KMS-11 (cell line): ENCODE results near the gene KLRF1.

ENCODE experiments used
- H2AFZ ChIP-seq: fragments of 200-600 bp; sonication (generic); 2 replicates; pipeline ENCODE4 v1.6.1; 2016; ENCODE audit warnings: antibody characterized with exemption, mixed run types, low read depth
- H3K27ac ChIP-seq: fragments of 200-600 bp; sonication (generic); 2 replicates; pipeline ENCODE4 v1.6.1; 2016; ENCODE audit warnings: mild to moderate bottlenecking, mixed run types
- H3K27me3 ChIP-seq: fragments of 200-600 bp; sonication (generic); 2 replicates; pipeline ENCODE4 v1.6.1; 2017; ENCODE audit warnings: mild to moderate bottlenecking, low read depth, mixed run types, moderate library complexity; ENCODE audit not compliant: insufficient read depth
- H3K36me3 ChIP-seq: fragments of 200-600 bp; sonication (generic); 2 replicates; pipeline ENCODE4 v1.6.1; 2017; ENCODE audit warnings: mild to moderate bottlenecking, mixed run types; ENCODE audit not compliant: insufficient read depth
- H3K4me1 ChIP-seq: fragments of 200-600 bp; sonication (generic); 2 replicates; pipeline ENCODE4 v1.6.1; 2016; ENCODE audit warnings: mild to moderate bottlenecking, low read depth, mixed run types; ENCODE audit not compliant: poor library complexity, severe bottlenecking
- H3K4me2 ChIP-seq: fragments of 200-600 bp; sonication (generic); 2 replicates; pipeline ENCODE4 v1.7.0; 2016; ENCODE audit warnings: mild to moderate bottlenecking, mixed run types
- H3K4me3 ChIP-seq: fragments of 200-600 bp; sonication (generic); IDR thresholded peaks from 2 replicates; pipeline ENCODE4 v1.6.1; 2017; ENCODE audit warnings: low read depth, low read length, mixed read lengths; ENCODE audit not compliant: insufficient read depth
- H3K79me2 ChIP-seq: fragments of 200-600 bp; sonication (generic); 2 replicates; pipeline ENCODE4 v1.6.1; 2016; ENCODE audit warnings: low read depth, mixed run types; ENCODE audit not compliant: insufficient read depth
- H3K9ac ChIP-seq: fragments of 200-600 bp; sonication (generic); 2 replicates; pipeline ENCODE4 v1.6.1; 2016; ENCODE audit warnings: mild to moderate bottlenecking, mixed run types
- H4K20me1 ChIP-seq: fragments of 200-600 bp; sonication (generic); 2 replicates; pipeline ENCODE4 v1.6.1; 2016; ENCODE audit warnings: mild to moderate bottlenecking, mixed run types; ENCODE audit not compliant: insufficient read depth
- CTCF ChIP-seq: fragments of 200-600 bp; sonication (generic); conservative IDR thresholded peaks from 2 replicates; pipeline ENCODE4 v1.6.1; 2017; ENCODE audit warnings: low read depth, mild to moderate bottlenecking, antibody characterized with exemption, low read length, moderate library complexity, mixed read lengths

Gene KLRF1

GRCh38 chr12:9784326-9784725 lies 43.0 kb upstream of the KLRF1 start:
- Histone ChIP-seq H3K27ac (no peak overlapping the region), H3K4me2 (no peak overlapping the region), H2AFZ (no peak overlapping the region), H3K36me3 (no peaks in the 10 kb centered on the region), H4K20me1 (no peaks in the 10 kb centered on the region), H3K4me3 (no peak overlapping the region), H3K9ac (no peak overlapping the region), H3K27me3 (no peaks in the 10 kb centered on the region), H3K4me1 (no peaks in the 10 kb centered on the region), H3K79me2 (no peaks in the 10 kb centered on the region)
- no peak for TF ChIP-seq CTCF

- Histone ChIP-seq H3K36me3 (no peaks in the 10 kb centered on the region), H3K27ac (no peak overlapping the region), H3K9ac (no peak overlapping the region), H2AFZ (no peak overlapping the region), H3K4me1 (no peaks in the 10 kb centered on the region), H4K20me1 (no peaks in the 10 kb centered on the region), H3K4me2 (no peak overlapping the region), H3K4me3 (no peak overlapping the region), H3K79me2 (no peaks in the 10 kb centered on the region), H3K27me3 (no peaks in the 10 kb centered on the region)
- TF ChIP-seq CTCF: no peak
These were observed 42.5 kb upstream of the KLRF1 start for GRCh38 chr12:9784816-9785215.

GRCh38 chr12:9786726-9787717 lies 40.3 kb upstream of the KLRF1 start:
- Histone ChIP-seq H4K20me1 (no peaks in the 10 kb centered on the region), H3K79me2 (no peaks in the 10 kb centered on the region), H2AFZ (no peak overlapping the region), H3K27me3 (no peaks in the 10 kb centered on the region), H3K4me3 (no peak overlapping the region), H3K9ac (no peak overlapping the region), H3K36me3 (no peaks in the 10 kb centered on the region), H3K27ac (no peak overlapping the region), H3K4me2 (no peak overlapping the region), H3K4me1 (no peaks in the 10 kb centered on the region)
- TF ChIP-seq CTCF: no peak

- TF ChIP-seq CTCF: no peak
- no peaks in the 10 kb centered on the region for H4K20me1 ChIP-seq
- H3K9ac ChIP-seq: no peak overlapping the region
- no peak overlapping the region for H3K4me3 ChIP-seq
- H3K4me2 ChIP-seq: no peak overlapping the region
- no peak overlapping the region for H2AFZ ChIP-seq
- no peaks in the 10 kb centered on the region for H3K79me2 ChIP-seq
- H3K4me1 ChIP-seq: no peaks in the 10 kb centered on the region
- no peaks in the 10 kb centered on the region for H3K36me3 ChIP-seq
- no peaks in the 10 kb centered on the region for H3K27me3 ChIP-seq
- no peak overlapping the region for H3K27ac ChIP-seq
These were observed 34.9 kb upstream of the KLRF1 start for GRCh38 chr12:9792185-9792900.
